GM19328 (cell line): Measurements from ENCODE around the gene OSBPL3.
"Not testable (repeated sequence)": the region's sequence is repeated elsewhere in the genome, so short reads cannot be mapped to it uniquely, and the experiment has no call there.

Experiments used
- ATAC-seq: cut with Tn5 transposase; IDR thresholded peaks from one replicate; pipeline ENCODE4 v1.9.1; 2021; ENCODE audit warnings: mild to moderate bottlenecking, moderate library complexity; ENCODE audit not compliant: unreplicated experiment

Gene OSBPL3, protein sequence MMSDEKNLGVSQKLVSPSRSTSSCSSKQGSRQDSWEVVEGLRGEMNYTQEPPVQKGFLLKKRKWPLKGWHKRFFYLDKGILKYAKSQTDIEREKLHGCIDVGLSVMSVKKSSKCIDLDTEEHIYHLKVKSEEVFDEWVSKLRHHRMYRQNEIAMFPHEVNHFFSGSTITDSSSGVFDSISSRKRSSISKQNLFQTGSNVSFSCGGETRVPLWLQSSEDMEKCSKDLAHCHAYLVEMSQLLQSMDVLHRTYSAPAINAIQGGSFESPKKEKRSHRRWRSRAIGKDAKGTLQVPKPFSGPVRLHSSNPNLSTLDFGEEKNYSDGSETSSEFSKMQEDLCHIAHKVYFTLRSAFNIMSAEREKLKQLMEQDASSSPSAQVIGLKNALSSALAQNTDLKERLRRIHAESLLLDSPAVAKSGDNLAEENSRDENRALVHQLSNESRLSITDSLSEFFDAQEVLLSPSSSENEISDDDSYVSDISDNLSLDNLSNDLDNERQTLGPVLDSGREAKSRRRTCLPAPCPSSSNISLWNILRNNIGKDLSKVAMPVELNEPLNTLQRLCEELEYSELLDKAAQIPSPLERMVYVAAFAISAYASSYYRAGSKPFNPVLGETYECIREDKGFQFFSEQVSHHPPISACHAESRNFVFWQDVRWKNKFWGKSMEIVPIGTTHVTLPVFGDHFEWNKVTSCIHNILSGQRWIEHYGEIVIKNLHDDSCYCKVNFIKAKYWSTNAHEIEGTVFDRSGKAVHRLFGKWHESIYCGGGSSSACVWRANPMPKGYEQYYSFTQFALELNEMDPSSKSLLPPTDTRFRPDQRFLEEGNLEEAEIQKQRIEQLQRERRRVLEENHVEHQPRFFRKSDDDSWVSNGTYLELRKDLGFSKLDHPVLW

DNA sequence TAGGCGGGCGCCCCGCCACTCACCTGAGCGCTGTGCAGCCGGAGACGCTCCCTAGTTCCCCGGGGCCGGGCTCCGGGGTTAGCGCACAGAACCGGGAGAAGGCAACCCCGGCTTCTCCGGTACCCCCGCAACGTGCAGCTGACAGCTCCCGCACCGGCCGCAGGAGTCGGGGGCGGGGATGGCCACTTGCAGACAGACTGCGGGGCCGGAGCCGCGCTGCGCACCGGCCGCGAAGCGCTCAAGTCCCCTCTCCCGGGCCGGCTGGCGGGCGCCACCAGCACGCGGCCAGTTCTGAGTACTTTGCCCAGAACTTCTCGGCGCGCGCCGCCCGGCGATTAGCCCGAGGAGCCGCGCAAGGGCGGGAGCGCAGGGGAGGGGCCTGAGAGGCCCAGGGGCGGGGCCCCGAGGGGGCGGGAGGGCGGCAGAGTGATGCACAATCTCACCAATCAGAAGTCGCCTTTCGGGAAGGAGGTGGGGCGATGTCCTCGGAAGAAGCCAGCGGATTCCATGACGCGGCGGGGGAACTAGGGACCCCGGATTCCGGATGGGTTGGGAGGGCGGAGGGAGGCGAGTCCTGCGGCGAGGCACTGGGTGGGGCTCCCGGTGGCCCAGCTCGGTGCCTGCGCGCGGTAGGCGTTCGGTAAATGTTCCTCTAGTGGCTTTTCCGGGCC, at the start of gene OSBPL3:
Gene OSBPL3, minus strand, starts transcription at position 316 of the 671 bp plus-strand sequence. CDS start 87,706 bp downstream, outside the sequence.
- ATAC-seq: peak; percentile 65

GRCh38 chr7:25029075-25029474, 49.1 kb upstream of the OSBPL3 start:
- ATAC-seq: no peak

DNA sequence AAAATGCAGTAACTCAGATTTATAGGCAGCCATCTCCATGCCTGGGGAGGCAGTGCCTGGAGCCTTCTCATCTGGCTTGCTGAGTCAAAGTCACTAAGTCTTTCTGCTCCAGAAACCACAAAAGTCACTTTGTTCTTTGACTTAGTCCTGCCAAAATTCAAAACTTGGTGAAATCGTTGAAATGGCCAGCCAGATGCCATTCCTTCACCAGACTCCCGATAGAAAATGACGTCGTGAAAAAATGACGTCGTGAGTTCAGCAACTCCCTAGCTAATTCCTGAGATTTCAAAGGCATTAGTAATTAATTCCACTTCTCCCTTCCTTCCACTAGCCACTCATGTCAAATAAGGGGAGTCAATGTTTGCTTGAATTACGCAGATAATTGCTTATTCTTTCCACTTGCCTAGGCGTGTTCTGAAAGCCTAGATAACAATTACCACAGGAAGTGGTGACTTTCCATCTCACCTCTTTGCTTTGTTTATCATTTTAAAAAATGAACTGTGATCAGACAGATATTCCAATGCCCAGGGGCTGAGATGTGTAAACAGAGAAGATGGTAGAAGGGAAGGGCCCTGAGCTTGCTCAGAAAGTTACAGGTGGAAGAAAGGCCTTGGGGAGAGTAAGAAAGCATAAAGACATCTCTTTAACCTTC, 48.5 kb upstream of the OSBPL3 start:
- no peak for ATAC-seq

- ATAC-seq: no peak
Measured at GRCh38 chr7:25026156-25026555, 46.2 kb upstream of the OSBPL3 start.

DNA sequence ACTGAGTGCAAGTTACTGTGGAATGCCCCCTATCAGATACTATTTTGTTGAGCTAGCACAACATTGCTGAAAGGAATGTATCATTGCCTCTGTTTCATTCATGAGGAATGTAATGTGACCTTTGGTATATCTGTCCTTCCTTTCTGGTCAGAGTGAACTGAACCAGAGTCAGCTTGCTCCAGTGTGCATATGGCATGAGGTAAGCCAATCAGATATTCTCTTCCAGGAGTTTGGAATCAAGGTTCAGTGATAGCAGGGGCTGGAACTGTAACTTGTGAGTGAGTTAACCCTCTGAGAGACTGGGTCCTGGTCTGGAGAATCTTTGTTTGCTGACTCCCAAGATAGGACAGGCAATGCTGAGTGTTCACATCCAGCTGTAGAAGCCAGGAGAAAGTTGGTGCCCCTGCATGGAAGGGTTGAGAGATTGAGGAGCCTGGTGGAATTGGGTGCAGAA, 45.3 kb upstream of the OSBPL3 start:
- ATAC-seq: no peak

- no peak for ATAC-seq
Measured at GRCh38 chr7:25024066-25024465, 44.1 kb upstream of the OSBPL3 start.

GRCh38 chr7:25017671-25018070, 37.7 kb upstream of the OSBPL3 start:
- ATAC-seq: not testable (repeated sequence)

GRCh38 chr7:25014756-25015155, 34.8 kb upstream of the OSBPL3 start:
- ATAC-seq: no peak

GRCh38 chr7:25012710-25013109, 32.7 kb upstream of the OSBPL3 start:
- not testable (repeated sequence) for ATAC-seq

- ATAC-seq: no peak
Measured at GRCh38 chr7:25012254-25012653, 32.3 kb upstream of the OSBPL3 start.

DNA sequence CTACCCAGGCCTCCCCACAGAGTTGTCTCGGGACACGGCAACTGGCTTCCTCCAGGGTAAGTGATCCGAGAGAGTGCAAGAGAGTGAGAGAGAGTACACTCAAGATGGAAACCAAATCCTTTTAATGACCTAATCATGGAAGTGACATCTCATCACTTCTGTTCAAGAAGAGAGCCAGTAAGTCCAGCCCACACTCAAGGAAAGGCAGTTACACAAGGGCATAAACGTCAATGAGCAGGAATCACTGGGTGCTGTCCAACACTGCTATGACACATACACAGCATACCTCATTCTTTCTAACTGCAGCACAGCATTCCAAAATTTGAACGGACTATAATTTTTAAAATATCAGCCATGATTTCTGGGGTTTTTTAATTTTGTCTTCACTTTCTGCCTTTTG, 29.3 kb upstream of the OSBPL3 start:
- ATAC-seq: no peak

DNA sequence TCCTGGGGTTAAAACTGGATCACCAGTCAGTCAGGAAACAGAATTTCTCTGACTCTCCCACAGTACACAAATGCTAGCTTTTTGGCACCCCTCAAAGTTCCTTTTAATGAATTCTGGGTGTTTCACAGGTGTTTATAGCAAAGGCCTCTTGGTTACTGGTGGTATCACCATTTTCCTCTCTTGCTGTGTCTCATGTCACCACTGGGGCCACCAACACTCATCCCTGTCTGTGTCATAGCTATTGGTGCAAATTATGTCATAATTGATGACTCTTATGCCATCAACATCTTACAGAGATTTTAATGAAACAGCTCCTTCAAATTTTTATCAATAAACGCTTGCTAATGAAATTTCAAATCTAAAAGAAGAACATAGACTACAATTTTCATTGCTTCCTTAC, 27.7 kb upstream of the OSBPL3 start:
- ATAC-seq: no peak

- ATAC-seq: no peak
Measured at GRCh38 chr7:25006276-25006675, 26.3 kb upstream of the OSBPL3 start.

- no peak for ATAC-seq
Measured at GRCh38 chr7:25005658-25006057, 25.7 kb upstream of the OSBPL3 start.

- ATAC-seq: no peak
Measured at GRCh38 chr7:25002786-25003185, 22.8 kb upstream of the OSBPL3 start.

DNA sequence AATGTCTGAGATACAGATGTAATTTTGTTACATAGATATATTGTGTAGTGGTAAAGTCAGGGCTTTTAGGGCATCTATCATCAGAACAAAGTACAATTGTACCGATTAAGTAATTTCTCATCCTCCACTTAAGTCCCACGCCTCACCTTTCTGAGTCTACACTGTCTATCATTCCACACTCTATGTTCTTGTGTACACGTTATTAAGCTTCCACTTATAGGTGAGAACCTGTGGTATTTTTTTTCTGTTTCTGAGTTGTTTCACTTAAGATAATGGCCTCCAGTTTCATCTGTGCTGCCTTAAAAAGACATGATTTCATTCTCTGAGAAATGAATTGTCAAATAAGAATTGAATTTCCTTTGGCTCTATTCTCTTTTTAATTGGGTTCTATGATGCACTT, 15.5 kb upstream of the OSBPL3 start:
- no peak for ATAC-seq

DNA sequence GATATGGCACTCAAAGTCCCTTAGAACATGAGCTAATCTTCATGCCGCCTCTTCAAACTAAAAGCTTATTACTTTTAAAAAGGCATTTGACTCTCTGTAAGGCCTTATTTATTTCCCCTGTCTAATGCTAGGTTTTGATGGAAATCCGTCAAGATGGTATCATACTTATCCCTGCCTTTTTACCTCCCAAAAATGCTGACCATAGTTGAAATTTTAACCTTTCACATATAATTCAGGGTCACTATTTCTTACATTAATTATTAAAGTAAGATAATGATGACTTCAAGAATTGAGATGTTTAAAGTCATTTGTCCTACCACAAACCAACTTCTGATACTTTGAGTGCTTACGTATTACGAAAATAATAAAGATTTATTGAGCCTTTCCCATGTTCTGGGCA, 12.3 kb upstream of the OSBPL3 start:
- ATAC-seq: no peak

DNA sequence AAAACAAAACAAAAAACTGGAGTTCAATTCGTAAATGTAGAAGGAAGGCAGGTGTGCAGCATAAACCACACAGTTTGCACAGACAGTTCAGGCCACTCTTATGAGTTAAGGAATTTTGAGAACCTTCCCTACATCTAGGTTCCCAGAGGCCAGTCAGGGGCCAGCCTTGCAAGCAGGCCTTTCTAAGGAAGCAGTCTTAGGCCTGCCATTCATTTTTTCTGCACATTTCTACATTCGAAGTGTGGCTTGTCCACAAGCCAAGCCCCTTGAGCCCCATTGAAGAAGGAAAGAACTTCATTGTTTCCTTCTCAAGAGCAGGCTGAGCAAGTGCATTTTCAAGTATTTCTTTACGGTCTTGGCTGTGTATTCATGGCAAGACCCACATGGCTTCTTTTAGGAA, 11.4 kb upstream of the OSBPL3 start:
- no peak for ATAC-seq

DNA sequence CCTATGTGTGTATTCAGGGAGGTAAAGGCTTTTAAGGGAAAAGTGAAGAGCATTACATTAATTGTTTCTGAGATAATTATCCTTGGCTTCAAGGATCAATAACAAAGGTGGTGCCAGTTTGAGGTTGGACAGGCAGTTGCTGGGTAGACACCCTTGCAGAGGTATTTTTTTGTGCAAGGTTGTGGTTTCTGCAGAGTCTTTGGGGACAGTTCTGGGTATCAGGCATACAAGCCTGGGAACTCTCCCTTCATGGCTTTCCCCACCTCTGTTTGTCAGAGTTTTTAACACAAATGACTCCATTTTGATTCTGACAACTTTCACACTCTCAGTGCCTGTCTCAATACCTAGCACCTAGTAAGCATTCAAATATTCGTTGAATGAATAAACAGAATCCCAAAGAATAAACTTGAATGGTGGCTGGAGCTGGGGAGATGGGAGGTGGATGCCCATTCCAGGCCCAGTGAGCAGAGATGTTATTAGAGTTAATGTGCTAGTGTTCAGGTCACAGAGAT, 7.4 kb upstream of the OSBPL3 start:
- ATAC-seq: no peak

DNA sequence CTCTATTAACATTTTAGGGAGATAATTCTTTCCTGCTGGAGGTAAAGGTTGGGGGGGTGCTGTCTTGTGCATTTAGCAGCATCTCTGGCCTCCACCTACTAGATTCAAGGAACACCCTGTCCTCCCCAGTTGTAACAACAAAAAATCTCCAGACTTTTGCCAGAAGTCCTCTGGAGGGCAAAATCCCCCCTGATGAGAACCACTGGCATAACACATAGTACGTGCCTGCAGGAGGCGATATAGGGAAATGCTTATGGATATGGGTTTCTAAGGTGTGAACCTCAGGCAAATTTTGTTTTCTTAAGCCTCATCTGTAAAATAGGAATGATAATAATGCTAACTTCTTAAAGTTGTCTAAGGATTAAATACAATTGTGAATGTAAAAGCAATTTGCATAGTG, 2.9 kb upstream of the OSBPL3 start:
- ATAC-seq: no peak
